Mammary epithelial cell (primary cell): ENCODE results near the gene ZNF605.

Experiments used
- CTCF ChIP-seq, 2 donors: IDR thresholded peaks in 1 of 2; conservative IDR thresholded peaks in 1 of 2; 2 replicates each; pipeline ENCODE4 v1.5.1; 2011 to 2012; ENCODE audit warnings: inconsistent platforms in 2 of 2, low read length in 2 of 2, mild to moderate bottlenecking in 2 of 2, control low read depth in 1 of 2, low read depth in 1 of 2; ENCODE audit not compliant: insufficient read depth in 1 of 2; ENCODE audit errors: extremely low read depth in 1 of 2
- EZH2 ChIP-seq: IDR thresholded peaks from 2 replicates; pipeline ENCODE4 v1.6.1; 2012; ENCODE audit warnings: low read length, inconsistent platforms, borderline replicate concordance

- TF ChIP-seq CTCF (conservative IDR thresholded peaks at IDR 0.05 in 1 of 2, IDR thresholded peaks at IDR 0.05 in 1 of 2; ENCODE audit: extremely low read depth in 1 of 2, insufficient read depth in 1 of 2, low read depth in 1 of 2, low read length in 2 of 2) (no peak), EZH2 (no peak)
Measured at GRCh38 chr12:132888852-132889251, 67.3 kb downstream of the ZNF605 start.
